Tongue (tissue), 2 donors: ENCODE data around the gene AMMECR1L. TPM values are rescaled to one million over a fixed set of nuclear protein-coding genes. Genes with fewer than 3 reads are reported as not detected.
"Not testable (repeated sequence)": the region's sequence is repeated elsewhere in the genome, so short reads cannot be mapped to it uniquely, and the experiment has no call there.

Experiments used
- DNase-seq: peaks from one replicate; pipeline ENCODE4 v3.0.0-alpha.2; 2015
- total RNA-seq: library from RNA; depleted of rRNA; stranded (reverse); fragments of >200 nt; gene quantifications from one replicate; pipeline ENCODE4 v1.2.3, GENCODE V29; 2014

The AMMECR1L gene
- 14.2 TPM for total RNA-seq

DNA sequence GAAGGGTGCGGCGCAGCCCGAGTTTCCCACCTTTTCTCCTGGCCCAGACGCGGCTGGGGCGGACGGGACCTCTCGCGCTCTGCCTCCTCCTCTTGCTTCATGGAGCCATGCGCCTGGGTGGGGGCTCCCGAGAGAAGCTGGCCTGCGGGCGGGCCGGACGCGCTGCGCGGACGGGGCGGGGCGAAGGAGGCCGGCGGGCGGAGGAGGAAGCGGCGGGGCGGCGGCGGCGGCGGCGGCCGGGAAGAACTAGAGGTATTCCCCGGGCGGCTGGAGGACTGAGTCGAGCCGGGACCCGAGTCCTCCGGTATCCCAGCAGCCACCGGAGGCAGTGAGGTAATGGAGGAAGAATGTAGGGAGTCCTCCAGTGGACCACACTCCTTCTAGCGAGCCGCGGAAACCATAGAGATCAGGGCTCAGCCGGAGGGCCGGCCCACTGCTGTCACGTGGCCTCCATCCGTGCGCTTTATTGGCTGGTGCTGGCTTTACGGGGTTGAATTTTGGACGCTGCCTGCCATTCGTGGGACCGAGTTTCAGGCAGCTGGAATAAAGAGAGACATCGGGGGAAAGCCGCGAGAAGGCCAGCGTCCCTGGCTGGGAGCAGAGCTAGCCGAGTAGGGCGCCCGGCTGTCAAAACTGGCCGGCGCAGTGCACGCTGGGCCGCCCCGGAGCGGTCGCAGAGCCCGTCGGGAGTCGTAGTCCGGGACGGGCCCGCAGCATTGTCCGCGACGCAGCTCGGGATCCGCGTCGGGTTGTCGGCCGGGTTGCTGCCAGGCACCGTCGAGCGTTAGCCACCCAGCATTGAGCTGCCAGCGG, at the start of gene AMMECR1L:
Gene AMMECR1L (minus strand): TSS at position 177 of the 813 bp plus-strand sequence. CDS start 11,722 bp downstream, outside the sequence.
- peak; percentile 83 for DNase-seq

DNA sequence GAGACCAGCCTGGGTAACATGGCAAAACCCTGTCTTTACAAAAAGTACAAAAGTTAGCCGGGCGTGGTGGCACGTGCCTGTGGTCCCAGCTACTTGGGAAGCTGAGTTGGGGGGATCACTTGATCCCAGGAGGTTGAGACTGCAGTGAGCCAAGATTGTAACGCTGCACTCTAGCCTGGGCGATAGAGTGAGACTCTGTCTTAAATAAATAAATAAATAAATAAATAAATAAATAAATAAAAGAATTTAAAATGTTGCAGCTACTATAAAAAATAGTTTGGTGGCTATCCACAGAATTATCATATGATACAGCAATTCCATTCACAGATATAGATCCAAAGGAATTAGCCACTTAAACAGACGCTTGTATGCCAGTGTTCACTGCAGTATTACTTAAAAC, 49.6 kb upstream of the AMMECR1L start:
- DNase-seq, result no peak

DNA sequence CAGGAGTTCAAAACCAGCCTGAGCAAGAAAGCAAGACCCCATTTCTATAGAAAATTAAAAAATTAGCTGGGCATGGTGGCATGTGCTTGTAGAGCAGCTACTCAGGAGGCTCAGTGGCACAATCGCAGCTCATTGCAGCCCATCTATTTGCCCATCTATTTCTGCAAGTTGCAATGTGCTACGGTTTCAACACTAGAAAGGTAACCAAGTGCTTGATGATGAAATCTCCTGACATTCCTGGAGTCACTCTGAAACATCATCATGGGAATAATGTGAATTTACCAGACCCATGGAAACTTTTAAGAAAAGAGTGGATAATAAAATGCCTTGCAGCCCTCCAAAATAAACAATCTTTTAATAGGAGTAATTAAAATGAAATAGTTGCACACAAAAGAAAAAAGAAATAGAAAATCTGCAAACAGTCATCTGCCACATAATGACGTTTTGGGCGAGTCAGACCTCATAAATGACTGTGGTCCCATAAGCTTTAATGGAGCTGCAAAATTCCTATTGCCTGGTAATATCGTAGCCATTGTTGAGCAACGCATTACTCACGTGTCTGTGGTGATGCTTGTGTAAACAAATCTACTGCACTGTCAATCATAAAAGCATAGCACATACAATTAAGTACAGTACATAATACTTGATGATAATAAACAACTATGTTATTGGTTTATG, 46.6 kb upstream of the AMMECR1L start:
- DNase-seq, result no peak

DNA sequence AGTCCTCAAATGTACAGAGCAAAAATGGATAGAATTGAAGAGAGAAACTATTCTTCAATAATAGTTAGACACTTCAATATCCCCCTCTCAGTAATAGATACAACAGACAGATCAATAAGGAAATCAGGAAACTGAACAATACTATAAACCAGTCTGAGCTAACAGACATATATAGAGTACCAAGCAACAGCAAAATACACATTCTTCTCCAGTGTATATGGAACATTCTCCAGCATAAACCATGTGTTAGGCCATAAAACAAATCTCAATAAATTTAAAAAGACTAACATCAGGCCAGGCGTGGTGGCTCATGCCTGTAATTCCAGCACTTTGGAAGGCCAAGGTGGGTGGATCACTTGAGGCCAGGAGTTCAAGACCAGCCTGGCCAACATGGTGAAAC, 43.7 kb upstream of the AMMECR1L start:
- no peak for DNase-seq

DNA sequence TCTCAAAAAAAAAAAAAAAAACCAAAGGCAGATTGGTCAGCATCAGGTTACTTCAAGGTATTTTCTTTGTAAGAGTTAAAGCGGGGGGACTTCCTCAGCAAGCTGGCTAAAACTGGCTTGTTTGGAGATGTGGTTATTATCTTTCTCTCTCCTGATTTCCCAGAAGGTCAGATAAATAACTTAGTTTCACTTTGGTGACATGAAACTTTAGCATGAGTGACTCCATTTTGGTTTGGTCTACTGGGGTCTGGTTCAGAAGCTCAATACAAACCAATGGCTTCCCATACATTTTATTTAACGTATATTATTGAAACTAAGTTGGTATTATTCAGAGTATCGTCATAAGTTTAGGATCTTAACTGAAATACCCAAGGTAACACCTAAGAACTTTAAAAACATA, 41.6 kb upstream of the AMMECR1L start:
- DNase-seq, result no peak

DNA sequence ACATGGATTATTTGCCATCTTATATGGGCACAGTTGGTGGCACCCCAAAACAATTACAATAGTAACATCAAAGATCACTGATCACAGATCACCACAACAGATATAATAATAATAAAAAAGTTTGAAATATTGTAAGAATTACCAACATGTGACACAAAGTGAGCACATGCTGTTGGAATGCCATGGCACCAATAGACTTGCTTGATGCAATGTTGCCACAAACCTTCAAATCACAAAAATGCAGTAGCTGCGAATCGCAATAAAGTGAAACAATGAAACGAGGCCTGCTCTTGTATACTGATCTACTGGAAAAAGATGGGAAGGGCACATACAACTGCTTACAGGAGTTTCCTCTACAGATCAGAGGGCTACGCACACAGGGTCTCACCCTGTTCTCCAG, 32.2 kb upstream of the AMMECR1L start:
- DNase-seq, result no peak

DNA sequence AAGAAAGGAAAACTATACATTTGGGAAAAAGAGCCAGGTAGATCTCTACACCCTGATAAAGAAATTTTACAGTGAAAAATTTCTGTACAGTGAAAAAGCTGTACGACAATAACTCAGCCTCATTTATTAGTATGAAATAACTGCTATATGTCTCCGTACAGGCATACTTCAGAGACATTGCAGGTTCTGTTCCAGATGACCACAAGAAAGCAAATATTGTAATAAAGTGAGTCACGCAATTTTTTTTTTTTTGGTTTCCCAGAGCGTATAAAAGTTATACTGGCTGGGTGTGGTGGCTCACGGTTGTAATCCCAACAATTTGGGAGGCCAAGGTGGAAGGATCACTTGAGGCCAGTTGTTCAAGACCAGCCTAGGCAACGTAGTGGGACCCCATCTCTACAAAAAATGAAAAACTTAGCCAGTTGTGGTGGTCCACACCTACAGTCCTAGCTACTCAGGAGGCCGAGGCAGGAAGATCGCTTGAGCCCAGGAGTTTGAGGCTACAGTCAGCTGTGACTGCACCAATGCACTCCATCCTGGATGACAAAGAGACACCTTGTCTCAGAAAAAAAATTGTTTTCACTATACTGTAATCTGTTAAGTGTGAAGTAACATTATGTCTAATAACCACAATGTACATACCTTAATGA, 28.2 kb upstream of the AMMECR1L start:
- no peak for DNase-seq

DNA sequence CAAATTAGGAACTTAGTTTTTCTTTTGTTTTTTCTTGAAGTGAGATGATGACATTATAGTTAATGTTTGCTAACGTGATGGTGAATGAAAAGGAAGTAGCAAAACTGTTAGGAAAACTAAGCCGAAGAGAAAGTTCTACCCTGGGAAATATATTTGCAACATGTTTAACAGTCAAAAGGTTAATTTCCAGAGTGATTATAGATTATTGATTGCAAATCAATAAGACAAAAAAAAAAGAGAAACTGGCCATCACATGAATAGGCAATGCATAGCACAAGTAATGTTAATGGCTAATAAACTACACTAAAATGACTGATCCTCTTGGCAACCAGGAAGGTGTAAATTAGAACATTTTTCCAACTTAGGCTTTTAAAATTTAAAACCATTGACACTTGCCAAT, 26.0 kb upstream of the AMMECR1L start:
- DNase-seq, result no peak

DNA sequence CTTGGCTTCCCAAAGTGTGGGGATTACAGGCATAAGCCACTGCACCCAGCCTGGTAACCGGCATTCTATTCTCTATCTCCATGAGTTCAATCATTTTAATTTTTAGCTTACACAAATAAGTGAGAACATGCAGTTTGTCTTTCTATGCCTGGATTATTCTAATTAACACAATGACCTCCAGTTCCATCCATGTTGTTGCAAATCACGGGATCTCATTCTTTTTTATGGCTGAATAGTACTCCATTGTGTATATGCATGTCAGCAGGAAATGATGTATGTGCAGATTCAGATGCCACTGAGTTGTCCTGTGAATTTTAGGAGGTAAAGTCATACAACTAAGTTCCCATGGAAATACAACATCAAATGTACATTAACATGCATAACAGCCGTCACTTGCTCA, 24.7 kb upstream of the AMMECR1L start:
- no peak for DNase-seq

DNA sequence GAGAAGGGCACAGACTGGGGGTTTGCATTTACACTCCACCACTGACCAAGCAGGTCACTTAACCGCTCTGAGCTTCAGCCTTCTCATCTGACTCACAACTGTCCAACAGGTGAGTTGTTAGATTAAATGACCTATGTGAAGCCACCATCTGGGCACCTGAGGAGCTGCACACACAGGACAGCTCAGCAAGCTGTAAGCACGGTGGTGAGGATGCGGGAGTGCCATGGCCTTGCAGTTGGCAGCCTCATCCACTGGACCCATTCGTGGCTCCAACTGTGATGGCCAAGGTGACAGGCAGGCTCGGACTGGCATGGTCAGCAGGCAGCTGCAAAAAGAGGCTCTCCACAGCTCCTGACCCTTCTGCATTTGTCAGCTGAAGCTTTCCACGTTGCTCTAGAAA, 23.3 kb upstream of the AMMECR1L start:
- DNase-seq, result no peak

DNA sequence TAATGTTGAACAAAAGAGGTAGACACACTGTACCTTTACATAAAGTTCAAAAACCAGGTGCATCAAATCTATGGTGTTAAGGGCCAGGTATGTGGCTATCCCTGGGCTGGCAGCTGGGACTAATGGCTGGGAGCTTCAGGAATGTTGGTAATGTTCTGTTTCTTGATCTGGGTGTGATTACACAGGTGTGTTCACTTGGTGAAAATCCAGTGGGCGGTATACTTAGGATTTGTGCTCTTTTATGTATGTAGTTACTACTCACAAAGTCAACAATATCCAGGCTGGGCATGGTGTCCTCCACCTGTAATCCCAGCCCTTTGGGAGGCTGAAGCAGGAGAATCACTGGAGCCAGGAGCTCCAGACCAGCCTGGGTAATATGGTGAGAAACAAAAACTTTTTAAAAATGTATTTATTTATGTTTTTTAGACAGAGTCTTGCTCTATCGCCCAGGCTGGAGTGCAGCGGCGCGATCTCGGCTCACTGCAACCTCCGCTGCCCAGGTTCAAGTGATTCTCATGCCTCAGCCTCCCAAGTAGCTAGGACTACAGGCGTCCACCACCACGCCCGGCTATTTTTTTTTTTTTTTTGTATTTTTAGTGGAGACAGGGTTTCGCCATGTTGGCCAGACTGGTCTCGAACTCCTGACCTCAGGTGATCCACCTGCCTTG, 22.1 kb upstream of the AMMECR1L start:
- DNase-seq, result not testable (repeated sequence)

DNA sequence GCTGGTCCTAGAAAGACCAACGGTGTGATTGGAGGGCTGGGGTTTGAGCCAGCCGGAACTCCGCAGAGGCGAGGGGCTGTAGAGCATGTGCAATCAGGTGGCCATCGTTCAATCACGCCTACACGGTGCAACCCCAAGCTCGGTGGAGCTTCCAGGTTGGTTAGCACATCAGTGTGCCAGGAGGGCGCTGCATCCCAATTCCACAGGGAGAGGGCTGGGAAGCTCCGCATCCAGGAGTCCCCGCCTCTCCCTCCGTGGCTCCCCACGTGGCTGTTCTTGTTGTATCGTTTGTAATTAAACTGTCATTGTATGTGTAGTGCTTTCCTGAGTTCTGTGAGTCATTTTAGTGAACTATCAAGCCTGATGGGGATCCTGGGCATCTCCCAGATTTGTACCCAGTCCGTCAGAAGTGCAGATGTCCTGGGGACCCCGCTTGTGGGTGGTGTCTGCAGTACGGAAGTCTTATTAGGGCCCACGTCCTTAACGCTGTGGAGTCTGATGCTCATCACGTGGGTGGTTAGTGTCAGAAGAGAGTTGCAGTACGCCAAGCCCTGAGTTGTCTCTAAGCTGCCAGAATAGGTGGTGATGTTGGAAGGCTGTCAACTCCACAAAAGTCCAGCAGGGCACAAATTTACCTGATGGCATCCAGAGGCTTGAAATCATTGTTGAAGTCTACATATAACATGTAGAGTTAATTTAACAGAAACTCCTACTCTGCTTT, 20.6 kb upstream of the AMMECR1L start:
- no peak for DNase-seq

DNA sequence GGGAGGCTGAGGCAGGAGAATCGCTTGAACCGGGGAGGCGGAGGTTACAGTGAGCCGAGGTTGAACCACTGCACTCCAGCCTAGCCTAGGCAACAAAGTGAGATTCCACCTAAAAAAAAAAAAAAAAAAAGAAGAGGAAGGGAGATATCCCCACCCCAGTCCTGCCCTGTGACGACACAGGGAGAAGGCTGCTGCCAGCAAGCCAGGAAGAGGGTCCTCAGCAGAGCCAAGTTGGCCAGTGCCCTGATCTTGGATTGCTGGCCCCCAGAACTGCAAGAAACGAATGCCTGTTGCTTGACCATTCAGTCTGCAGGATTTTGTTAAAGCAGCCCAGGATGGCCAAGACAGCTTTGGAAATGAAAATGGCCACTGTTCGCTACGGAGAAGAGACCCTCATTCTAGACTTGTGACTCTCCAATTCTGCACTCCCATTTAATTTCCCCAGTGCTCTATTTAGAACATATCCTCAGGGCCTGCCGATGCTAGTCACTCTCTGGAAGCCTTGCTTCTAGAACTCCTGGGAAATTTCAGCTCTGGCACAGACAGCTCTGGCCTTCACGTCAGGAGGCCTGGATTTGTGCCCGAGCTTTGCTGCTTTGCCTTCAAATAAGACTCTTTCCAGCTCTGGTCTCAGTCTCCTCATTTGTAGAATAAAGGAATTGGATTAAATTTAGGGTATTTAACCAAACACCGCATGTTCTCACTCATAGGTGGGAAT, 15.7 kb upstream of the AMMECR1L start:
- DNase-seq, result peak; percentile 36

DNA sequence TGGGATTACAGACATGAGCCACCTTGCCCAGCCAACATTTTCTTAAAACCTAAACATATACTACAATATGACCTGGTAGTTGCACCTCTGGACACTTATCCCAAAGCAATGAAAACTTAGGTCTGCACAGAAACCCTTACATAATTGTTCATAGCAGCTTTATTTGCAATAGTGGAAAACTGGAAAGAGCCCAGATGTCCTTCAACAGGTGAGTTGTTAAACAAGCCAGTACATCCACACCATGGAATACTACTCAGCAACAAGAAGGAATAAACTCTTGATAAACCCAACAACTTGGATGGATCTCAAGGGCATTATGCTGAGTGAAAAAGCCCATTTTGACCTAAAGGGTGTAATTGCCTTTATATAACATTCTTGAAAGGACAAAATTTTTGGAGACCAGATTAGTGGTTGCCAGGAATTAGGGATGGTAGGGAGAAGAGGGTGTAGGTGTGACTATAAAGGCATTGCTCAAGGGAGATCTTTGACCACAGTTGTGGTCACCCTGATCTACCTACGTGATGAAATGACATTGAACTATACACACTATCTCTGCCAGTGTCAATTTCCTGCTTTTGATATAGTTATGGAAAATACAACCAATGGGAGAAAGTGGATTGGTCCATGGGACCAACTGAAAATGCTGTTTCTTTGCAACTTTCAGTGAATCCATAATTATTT, 11.9 kb upstream of the AMMECR1L start:
- DNase-seq, result no peak

DNA sequence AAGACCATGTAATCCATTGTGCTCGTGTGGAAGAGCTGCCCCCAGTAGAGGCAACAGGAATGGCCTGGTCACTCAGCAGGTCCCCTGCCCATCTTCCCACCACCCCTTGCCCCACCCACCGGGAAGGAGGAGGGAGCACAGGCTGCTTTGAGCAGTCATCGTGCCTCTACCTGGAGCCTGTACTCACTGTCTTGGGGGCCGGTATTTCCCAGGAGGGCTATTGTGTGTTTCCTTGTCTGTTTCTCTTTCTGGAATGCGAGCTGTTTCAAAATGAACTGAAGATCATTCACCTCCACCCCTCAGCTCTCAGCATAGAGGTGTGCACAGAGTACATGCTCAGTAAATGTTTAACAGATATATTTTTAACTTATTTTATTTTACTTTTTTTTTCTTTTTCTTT, 7.7 kb upstream of the AMMECR1L start:
- DNase-seq, result no peak

DNA sequence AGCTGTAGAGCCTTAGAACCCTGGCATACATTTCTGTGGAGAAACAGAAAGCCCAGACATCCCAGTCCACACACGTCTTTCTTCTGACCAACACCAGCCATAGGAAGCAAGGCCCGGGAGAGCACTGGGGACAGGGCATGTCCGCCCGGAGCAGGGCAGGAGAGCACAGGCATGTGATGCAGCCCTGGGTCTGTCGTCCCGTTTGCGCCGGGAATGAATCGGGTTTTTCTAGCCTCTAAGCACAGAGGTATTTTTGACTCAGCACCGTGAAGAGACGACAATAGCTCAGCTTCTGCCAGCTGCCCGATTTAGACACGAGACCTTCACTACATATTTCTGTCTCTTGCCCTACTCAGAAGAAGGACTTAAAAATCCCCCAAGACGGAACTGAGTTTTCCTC, 7.3 kb upstream of the AMMECR1L start:
- peak; percentile 4 for DNase-seq

DNA sequence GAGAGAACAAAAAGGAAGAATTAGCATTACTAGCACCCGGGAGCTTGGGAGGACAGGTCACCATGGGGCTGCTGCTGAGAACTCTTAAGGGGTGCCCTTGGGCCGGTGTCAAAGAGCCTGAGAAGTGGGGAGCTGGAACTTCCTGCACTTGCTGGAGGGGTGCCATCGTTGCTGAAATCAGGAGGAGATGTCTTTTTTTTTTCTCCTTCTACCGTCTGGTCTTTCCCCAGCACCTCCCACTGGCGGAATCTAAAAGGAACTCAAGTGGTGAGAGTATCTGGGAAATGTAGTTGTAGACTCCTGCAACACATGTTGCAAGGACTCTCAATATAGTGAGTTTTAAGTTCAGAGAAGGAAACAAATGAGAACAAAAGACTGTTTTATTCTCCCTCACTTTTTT, 6.1 kb upstream of the AMMECR1L start:
- peak; percentile 5 for DNase-seq

DNA sequence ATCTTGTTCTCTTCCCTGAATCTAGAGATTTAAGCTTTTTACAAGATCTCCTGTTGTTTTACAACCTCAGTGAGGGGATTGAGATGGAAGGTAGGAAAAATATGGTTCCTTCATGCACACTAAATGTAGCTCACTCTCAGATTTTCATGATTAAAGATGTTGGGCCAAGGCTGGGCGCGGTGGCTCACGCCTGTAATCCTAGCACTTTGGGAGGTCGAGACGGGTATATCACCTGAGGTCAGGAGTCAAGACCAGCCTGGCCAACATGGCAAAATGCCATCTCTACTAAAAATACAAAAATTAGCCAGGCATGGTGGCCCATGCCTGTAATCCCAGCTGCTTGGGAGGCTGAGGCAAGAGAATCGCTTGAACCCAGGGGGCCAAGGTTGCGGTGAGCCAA, 5.0 kb upstream of the AMMECR1L start:
- not testable (repeated sequence) for DNase-seq

DNA sequence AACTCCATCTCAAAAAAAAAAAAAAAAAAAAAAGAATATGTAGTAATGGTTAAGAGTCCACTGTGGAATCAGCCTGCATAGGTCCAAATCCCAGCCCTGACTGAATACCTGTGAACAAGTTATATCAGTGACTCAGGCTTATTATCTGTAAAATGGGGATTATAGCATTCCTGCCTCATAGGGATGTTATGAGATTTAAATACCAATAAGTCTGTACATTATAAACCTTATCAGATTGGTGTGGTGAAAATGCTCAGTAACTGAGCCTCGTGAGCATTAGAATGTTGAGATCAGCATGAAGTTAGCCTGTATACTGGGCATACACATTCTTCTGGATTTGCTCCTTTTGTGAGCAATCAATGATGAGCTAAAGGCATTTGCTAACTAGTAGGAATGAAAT, 3.0 kb upstream of the AMMECR1L start:
- DNase-seq, result no peak

DNA sequence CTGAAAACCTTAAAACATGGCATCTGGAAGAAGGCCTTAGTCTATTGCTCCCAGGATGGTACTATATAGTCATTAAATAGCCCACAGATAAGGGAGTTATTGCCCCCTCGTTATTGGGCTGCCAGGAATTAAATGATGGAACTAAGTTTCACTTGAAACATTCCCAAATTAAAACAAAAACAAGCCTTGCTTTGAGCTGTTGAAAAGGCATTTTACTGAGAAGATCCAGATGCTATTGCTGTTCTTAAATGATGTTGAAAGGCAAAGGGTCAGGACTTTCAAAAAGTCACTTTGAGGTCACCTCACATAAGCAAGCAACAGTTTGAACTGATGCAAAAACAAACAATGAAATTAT, 2.0 kb upstream of the AMMECR1L start:
- DNase-seq, result peak; percentile 7
